Endothelial cell of hepatic sinusoid (primary cell): ENCODE results near the gene BLOC1S4.
"Not testable (repeated sequence)": the region's sequence is repeated elsewhere in the genome, so short reads cannot be mapped to it uniquely, and the experiment has no call there.

Experiments
- in situ Hi-C: cut with HindIII; loops from 2 replicates; pipeline ENCODE4 v1.10.0; 2017; ENCODE audit warnings: low sequenced_read_pairs

Gene BLOC1S4

GRCh38 chr4:6716958-6717655 is 1.1 kb downstream of the BLOC1S4 start:
- in situ Hi-C loops, result no loop called here

GRCh38 chr4:6718932-6719610 is 3.1 kb downstream of the BLOC1S4 start:
- in situ Hi-C loops, result no loop called here

DNA sequence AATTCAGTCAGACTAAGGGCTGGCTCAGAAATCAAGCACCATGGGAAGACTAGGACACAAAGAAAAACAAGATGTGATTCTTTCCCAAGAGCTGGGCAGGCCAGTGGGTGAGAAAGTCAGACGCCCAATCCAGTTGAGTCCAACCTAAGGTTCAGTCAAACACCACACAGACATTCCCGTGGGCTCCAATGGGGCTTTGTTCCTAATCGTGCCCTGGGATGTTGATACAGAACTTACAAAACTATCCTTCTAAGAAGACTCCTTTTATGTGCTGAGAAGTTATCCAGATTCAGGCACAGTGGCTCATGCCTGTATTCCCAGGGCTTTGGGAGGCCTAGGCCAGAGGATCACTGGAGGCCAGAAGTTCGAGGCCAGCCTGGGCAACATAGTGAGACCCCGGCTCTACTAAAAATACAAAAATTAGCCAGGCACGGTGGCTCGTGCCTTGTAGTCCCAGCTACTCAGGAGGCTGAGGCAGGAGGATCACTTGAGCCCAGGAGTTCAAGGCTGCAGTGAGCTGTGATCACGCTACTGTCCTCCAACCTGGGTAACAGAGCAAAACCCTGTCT is 3.7 kb downstream of the BLOC1S4 start:
- in situ Hi-C loops, result no loop called here

- in situ Hi-C loops, result no loop called here
These were observed 4.3 kb downstream of the BLOC1S4 start for GRCh38 chr4:6720202-6720699.

DNA sequence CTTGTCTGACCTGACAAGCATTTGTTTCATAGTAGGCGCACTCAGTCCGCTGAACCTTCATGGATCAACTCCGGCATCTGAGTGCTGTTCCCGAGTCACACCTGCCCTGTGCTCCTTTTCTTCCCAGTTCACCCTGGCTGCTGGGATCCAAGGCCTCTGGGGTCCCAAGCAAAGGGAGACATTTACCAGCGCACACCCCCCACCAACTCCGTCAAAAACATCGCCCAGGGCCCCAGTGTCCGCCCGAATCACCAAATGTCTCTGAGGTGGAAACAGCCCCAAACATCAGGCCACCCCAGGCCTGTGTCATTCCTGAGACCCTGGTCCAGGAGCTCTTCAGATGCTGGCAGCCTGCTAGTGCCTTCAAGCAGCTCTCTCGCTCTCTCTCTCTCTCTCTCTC is 5.1 kb downstream of the BLOC1S4 start:
- in situ Hi-C loops, result no loop called here

- in situ Hi-C loops, result no loop called here
These were observed 6.9 kb downstream of the BLOC1S4 start for GRCh38 chr4:6722891-6723290.

DNA sequence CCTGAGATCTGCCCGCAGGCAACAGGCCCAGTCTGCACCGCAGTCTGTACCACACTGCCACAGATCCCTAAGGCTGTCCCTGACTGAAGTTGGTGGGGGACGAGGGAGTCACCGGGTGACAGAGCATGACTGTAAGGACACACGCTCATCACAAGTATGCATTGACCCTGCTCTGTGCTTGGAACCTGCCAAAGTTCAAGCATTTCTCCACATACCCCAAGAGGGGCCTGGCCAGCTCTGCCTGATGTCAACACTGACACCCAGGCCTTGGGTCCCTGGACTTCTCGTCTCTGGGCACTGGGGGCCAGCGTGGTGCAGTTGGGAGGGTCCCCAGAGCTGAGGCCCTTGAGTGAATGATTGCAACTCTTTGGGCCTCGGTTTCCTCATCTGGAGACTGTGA is 7.9 kb downstream of the BLOC1S4 start:
- in situ Hi-C loops, result no loop called here

GRCh38 chr4:6724421-6725111 is 8.6 kb downstream of the BLOC1S4 start:
- in situ Hi-C loops, result no loop called here

DNA sequence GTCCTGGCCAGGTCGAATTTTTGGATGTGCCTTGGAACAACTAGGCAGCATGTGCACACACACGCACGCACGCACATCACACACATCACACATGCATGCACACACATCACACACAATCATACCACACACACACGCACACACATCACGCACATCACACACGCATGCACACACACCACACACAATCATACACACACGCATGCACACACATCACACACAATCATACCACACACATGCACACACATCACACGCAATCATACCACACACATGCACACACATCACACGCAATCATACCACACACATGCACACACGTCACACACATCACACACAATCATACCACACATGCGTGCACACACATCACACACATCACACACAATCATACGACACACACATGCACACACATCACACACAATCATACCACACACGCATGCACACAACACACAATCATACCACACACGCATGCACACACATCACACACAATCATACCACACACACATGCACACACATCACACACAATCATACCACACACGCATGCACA is 9.5 kb downstream of the BLOC1S4 start:
- in situ Hi-C loops, result not testable (repeated sequence)

- in situ Hi-C loops, result no loop called here
These were observed 11.3 kb downstream of the BLOC1S4 start for GRCh38 chr4:6727081-6727942.

- in situ Hi-C loops, result no loop called here
These were observed 11.9 kb downstream of the BLOC1S4 start for GRCh38 chr4:6727943-6728250.

DNA sequence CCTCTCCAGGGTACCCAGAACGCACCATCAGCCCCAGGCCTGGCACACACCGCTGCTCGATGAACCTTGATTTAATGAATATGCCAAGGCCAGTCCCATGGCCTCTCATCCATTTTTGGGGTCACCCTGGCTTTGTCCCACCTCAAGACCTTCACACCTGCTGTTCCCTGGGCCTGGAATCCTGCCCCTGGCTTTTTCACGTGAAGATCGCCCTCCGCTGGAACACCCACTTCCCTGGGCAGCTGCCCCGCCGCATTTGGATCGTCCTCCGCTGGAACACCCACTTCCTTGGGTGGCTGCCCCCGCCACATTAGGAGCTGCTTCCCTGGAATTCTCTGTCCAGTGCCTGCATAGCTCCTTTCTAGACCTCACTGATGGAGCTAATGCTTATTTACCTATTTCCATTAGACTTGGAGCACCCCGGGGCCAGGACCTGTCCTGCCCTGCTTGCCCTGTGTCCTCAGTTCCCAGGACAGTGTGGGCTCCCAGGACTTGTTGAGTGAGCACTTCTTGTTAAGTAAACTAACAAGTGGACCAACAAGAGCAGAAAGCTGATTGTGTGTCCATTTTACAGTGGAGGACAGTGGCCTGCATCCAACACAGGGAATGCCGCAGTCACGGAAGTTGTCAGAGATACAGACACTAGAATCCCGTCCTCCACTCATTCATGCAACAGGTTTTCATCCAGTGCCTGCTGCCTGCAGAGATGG is 12.5 kb downstream of the BLOC1S4 start:
- in situ Hi-C loops, result no loop called here

- in situ Hi-C loops, result no loop called here
These were observed 14.8 kb downstream of the BLOC1S4 start for GRCh38 chr4:6730603-6731317.

DNA sequence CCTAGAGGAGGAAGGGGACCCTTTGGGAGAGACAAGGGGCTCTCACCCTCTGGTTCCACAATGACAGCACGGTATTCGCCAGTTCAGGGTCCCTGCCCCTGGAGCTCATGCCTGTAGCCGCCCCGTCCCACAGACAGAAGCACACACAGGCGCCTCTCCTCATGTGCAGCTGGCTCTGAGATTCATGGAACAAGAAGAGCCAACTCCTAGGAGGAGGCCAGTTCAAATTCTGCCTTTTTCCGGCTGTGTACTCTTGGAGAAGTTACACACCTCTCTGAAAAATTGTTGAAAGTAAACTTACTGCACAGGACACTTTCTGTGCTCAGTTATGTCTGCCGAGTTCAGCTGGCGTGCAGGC is 15.3 kb downstream of the BLOC1S4 start:
- in situ Hi-C loops, result no loop called here

DNA sequence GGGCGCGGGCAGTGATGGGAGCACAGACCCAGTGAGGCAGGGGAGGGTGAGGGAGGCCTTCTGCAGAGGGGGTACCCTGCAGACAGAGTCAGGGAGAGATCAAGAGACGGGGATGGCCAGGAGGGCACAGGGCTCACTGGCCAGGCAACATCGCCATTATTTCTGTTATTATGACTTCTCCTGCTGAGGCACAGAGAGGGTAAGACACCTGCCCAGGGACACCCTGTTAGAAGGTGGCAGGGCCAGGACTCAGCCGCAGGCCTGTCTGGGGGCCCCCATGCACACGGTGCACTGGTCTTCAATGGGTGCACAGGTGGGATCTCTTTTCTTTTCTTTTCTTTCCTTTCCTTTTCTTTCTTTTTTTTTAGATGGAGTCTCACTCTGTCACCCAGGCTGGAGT is 15.8 kb downstream of the BLOC1S4 start:
- in situ Hi-C loops, result no loop called here

GRCh38 chr4:6732441-6733357 is 16.7 kb downstream of the BLOC1S4 start:
- in situ Hi-C loops, result no loop called here

DNA sequence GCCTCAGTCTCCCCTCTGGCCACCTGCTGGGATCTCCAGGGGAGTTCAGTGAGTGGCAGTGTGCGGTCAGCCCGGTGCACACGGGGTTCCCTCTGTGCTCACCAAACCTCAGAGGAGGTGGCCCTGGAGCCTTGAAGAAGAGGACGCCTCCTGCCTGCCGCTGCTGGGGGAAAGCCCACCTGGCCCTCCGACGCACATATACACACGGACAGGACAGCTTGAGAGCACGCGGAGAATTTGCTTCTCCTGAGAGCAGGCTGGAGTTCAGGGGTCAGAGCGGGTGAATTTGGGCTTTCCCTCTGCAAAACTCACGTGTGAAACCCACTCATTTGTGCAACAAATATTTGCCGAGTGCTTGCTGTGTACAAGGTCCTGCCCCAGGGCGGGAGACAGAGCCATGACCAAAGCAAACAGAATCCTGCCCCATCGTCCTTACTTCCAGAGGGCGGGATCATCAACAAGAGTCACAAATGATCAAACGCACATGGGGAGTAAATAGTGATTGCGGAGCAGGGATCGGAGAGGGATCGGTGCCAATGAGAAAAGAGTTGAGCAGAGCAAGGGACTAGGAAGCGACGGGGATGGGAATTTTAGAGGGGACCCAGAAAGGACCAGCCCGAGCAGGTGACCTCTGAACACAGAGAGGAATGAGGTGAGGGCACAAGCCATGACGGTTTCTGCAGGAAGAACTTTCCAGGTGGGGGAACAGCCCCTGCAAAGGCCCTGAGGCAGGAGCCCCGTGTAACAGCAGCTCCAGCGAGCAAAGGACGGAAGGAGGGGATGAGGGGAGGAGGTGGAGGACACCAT is 17.6 kb downstream of the BLOC1S4 start:
- in situ Hi-C loops, result no loop called here
